GM21423 (cell line): ENCODE data around the gene KIF21B.
"Not testable (repeated sequence)": the region's sequence is repeated elsewhere in the genome, so short reads cannot be mapped to it uniquely, and the experiment has no call there.

Experiments used
- ATAC-seq: cut with Tn5 transposase; IDR thresholded peaks from one replicate; pipeline ENCODE4 v1.9.1; 2021; ENCODE audit warnings: mild to moderate bottlenecking, moderate library complexity; ENCODE audit not compliant: unreplicated experiment

Gene KIF21B

GRCh38 chr1:200972985-200973742 lies 50.4 kb downstream of the KIF21B start:
- ATAC-seq: no peak

- no peak for ATAC-seq
These were observed 51.4 kb downstream of the KIF21B start for GRCh38 chr1:200971955-200972711.

- ATAC-seq: peak; percentile 35
These were observed 52.0 kb downstream of the KIF21B start for GRCh38 chr1:200971428-200971903.

- no peak for ATAC-seq
These were observed 52.6 kb downstream of the KIF21B start for GRCh38 chr1:200970771-200971427.

- ATAC-seq: peak; percentile 79
These were observed 53.6 kb downstream of the KIF21B start for GRCh38 chr1:200969726-200970561.

GRCh38 chr1:200968469-200969410 lies 54.8 kb downstream of the KIF21B start:
- no peak for ATAC-seq

- no peak for ATAC-seq
These were observed 55.6 kb downstream of the KIF21B start for GRCh38 chr1:200967693-200968468.

- ATAC-seq: no peak
These were observed 56.6 kb downstream of the KIF21B start for GRCh38 chr1:200966934-200967333.

GRCh38 chr1:200965111-200965805 lies 58.3 kb downstream of the KIF21B start:
- no peak for ATAC-seq

- ATAC-seq: not testable (repeated sequence)
These were observed 59.6 kb downstream of the KIF21B start for GRCh38 chr1:200963888-200964287.

GRCh38 chr1:200963076-200963475 lies 60.4 kb downstream of the KIF21B start:
- ATAC-seq: no peak

- no peak for ATAC-seq
These were observed 60.9 kb downstream of the KIF21B start for GRCh38 chr1:200962631-200963030.

- not testable (repeated sequence) for ATAC-seq
These were observed 61.4 kb downstream of the KIF21B start for GRCh38 chr1:200962151-200962550.

GRCh38 chr1:200960948-200961340 lies 62.6 kb downstream of the KIF21B start:
- ATAC-seq: no peak

- no peak for ATAC-seq
These were observed 63.1 kb downstream of the KIF21B start for GRCh38 chr1:200960236-200960947.

GRCh38 chr1:200959411-200959921 lies 64.0 kb downstream of the KIF21B start:
- ATAC-seq: no peak

- no peak for ATAC-seq
These were observed 64.9 kb downstream of the KIF21B start for GRCh38 chr1:200958597-200958996.
